Measurements from ENCODE around the gene LMBR1L. TPM values are rescaled to one million over a fixed set of nuclear protein-coding genes. Genes with fewer than 3 reads are reported as not detected.
A peak's percentile ranks its signal among the peaks of the same experiment; 100 is the strongest.

Gene LMBR1L
- total RNA-seq, 1 donor from 2014 or later: 83.6 TPM

DNA sequence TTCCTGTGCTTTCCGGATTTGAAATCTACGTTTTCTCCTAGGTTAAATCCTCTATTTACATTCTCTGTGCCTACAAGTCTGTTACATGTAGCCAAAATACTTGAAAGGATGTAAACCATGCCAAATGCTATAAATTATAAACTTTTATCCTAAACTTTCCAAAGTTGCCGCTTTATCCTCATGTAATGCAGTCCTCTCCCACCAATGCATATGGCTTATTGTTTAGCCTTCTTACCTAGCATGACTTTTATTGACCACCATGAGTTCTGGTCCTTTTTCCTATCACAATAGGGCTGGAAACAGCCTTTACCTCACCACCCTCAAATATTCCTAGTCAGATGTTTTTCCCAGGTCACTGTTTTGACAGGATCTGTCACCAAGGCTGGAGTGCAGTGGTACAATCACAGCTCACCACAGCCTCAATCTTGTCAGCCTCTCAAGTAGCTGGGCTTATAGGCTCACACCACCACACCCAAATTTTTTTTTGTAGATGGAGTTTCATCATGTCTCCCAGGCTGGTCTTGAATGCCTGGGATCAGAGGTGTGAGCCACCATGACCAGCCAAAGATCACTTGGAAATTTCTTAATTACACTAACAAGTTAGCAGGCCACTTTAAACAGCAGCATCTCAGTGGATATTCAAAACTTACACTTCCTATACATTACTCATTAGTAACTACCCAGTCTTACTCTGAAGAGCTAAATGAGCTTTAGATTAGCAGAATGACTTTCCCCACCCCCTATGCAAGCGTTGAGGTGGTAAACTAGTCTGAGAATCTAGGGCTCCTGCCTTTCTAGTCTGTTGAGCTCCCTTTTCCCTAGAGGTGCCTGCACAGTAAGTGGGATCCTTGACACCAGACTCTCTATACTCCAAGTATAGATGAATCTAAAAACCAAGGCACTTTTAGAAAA, 16.5 kb upstream of the LMBR1L start:
- FAIRE-seq (no peak), DNase-seq (ENCODE audit: low spot score in 2 of 2) (no peak)

DNA sequence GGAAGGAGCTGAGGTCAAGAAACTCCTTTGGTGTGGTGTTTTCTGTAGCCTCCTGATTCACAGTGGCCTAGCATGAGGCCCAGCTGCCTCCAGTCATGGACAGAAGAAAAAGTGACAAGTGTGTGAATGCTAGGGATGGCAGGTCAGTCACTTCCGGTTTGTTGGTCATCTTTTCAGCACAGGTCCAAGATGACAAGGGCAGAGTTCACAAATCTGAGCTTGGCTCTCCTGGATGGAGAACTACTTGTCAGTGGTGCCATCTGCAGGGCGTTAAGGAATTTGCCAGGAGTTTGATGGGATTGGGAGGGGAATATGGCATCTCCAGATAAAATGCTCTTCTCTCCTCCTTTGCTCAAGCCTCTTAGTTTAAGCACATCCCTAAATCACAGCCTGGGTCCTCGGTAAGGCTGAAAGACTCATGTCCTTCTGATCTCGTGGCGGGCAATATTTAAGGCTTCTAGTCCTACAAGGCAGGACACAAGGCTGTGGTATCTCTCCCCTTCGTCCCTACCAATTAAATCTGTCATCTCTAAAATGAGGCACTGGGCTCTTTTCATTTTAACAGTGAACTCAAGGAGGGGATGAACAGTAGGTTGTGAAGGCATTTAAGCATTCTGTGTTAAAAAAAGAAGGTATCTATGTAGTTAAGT, 10.5 kb upstream of the LMBR1L start:
- FAIRE-seq (no peak), DNase-seq (ENCODE audit: low spot score in 2 of 2) (peak; percentile 33 to 77)

DNA sequence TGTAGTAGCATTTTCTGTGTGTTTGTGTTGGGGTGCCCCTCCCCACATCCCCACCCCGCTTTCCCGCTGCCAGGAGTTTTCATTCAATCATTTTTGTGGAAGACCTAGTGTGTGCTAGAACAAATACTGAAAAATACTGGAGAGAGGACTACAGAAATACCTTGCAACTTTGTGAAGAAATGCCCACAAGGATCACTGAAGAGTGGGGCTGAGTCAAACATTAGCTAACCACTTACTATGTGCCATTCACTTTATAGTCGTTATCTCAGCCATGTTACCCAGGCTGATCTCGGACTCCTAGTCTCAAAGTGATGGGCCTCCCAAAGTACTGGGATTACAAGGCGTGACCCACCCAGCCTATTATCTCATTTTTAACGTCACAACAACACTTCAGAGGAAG, 559 bp upstream of the LMBR1L start:
- no peak for FAIRE-seq
- no peak for DNase-seq (ENCODE audit: low spot score in 2 of 2)

DNA sequence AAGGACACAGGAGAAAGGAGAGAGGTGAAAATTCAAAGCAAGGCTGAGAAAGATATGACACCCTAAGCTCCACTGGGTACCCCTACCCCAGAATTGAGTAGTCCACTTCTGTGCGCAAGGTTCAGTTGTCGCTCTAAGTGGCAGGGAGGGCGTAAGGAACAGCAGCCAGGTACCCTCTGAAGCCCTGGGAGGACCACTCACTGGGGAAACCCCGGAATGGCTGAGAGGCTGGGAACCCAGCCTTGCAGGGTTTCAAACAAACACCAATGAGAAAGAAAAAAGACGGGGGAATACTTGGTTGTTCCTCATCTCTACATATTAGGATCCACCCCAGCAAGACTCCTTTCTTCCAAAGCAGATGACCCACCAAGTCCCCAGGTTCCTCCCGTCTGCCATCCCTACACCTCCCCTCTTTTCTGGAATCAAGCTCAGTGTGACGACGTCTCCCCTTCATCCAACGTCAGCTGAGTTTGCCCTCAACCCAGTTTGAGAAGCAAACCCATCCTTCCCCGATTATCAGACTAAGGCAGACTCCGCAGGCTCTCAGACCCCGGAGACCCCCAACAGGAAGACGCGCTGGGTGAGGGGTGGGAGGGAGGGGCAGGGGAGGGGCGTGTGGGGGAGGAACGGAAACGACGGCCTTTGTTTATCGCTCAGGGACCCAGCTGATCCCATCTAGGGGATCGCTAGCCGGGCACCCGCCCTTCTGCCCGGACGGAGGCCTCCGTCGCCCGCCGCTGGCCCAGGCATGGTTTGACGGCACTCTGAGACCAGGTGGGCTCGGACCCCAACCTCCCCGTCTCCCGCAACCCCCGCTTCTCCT, 795 bp downstream of the LMBR1L start:
- DNase-seq (ENCODE audit: low spot score in 2 of 2) (no peak), FAIRE-seq (no peak)

DNA sequence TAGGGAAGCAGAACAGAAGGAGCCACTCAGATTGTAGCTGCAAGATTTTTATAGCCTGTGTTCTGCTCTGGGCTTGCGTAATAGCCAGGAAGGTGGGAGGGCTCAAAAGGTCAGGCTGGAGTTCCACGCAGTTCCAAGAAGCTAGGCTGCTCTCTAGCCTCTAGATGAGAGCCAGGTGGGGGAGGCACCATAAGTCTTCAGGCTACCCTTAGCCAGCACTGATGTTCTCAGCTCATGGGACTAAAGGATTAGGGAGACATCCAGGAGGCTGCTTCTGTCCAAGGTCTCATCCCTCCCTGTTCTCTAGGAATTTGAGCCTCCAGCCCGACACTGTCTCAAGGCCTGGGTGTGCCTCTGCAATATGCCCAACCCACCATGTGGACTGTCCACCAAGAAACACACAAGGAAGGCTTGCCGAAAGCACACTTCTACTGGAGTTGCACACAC, 1.7 kb downstream of the LMBR1L start:
- DNase-seq (ENCODE audit: low spot score in 2 of 2): no peak
- FAIRE-seq: no peak

DNA sequence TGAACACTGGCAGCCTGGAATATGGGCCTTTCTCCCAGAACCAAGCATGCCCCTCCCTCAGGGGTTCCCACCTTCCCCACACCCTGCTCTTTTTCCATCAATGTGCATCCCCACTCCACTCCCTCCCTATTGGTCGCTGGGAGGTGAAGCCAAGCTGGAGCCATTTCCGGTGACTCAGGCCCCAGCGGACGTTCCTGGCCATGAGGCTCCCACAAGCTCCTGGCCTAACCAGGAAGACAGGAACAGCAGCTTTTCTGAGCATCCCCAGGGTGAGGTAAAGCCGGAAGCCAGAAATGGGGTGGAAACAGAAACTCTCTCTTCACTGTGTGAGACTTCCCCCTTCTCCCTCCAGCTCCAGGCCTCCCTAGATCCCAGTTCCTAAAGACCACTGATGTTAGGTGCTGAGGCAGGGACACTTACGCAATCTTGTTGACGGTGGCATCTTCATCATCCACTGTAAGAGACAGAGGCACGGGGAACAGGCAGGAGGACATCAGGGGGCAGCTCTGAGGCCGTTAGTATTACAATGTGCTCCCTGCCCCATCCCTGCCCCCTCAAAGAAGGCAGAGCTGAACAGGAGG, 5.1 kb downstream of the LMBR1L start:
- FAIRE-seq (no peak), DNase-seq (ENCODE audit: low spot score in 2 of 2) (no peak)

DNA sequence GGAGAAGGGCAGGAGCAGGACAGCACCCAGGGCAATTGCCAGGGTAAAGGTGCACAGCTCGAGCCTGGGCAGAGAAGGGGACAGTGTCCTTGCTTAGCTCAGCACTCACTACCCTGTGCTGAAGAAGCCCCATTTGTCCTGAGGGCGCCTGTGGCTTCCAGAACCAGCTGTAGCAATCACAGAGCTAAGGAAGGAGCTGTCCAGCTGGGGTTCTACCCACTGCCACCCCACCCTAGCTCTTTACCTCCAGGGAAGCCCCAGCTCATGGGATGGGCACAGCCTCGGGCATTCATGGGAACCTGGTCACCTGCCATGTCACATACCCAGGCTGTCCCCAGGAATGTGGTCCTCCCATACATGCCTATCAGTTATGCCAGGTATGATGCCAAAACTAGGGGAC, 5.8 kb downstream of the LMBR1L start:
- FAIRE-seq (no peak), DNase-seq (ENCODE audit: low spot score in 2 of 2) (no peak)

DNA sequence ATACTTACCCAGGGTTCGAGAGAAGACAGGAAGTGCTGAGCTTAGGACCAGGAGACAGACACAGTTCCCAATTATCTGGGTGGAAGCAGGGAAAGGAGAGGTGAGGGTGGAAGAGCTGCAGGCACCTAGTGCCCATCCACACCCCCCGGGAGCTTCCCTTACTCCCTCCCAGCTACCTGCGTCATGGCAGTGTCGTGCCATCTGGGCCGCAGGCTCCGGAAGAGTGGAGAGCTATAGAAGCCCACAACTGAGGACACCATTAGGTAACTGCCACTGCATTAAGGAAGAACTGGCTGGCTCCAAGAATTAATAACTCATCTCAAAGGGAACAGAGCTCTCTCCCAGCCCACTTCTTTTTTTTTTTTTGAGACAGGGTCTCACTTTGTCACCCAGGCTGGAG, 10.3 kb downstream of the LMBR1L start:
- no peak for FAIRE-seq
- no peak for DNase-seq (ENCODE audit: low spot score in 2 of 2)

DNA sequence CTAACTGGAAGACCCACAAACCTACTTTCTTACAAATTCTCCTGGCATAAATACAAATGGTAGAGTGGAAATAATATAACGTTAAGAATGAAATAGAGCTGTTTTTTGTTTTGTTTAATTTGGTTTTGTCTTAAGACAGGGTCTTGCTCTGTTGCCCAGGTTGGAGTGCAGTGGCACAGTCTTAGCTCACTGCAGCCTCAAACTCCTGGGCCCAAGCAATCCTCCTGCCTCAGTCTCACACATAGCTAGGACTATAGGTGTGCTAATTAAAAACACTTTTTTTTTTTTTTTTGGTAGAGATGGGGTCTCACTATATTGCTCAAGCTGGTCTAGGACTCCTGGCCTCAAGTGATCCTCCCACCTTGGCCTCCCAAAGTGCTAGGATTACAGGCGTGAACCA, 11.9 kb downstream of the LMBR1L start:
- FAIRE-seq: no peak
- no peak for DNase-seq (ENCODE audit: low spot score in 2 of 2)

DNA sequence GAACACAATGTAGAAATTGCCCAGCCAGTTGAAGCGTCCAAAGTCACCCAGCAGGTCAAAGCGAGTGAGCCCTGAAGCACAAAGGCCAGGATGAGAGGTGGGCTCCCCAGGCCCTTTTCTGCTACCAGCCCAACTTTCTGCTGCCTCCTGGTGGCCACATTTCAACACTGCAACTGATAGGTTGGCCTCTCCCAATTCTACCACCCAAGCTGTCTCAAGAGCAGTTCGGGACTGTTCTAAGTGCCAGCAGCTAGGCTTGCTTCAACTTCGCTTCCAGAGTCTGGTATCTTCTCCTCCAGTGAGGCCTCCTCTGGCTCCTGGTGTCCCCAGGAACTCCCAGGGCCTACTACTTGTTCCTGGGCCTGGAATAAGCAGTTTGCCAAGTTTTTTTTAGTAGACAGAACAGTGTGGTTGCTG, 12.6 kb downstream of the LMBR1L start:
- no peak for FAIRE-seq

DNA sequence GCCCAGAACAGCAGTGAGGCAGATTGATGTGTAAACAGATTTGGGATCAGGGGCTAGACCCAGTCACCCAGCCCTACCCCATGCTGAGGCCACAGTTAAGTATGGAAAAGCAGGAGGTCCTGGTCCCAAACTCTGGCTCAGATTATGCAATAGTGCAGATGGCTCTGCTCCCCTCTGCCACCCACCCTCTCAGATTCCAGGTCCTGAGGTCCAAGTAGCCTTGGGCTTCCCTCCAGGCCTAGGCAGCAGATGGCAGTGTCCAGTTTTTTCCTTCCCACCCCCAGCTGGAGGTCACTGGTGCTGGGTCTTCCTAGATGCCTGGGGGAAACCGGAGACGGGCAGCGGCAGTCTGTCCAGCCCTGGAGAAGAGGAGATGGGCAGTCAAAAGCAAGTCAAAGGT, 13.3 kb downstream of the LMBR1L start:
- FAIRE-seq: no peak
- no peak for DNase-seq (ENCODE audit: low spot score in 2 of 2)

More for the DNA sequence above, 12.6 kb downstream of the LMBR1L start:
- DNase-seq (ENCODE audit: low spot score in 2 of 2): peak; percentile 48 to 64

DNA sequence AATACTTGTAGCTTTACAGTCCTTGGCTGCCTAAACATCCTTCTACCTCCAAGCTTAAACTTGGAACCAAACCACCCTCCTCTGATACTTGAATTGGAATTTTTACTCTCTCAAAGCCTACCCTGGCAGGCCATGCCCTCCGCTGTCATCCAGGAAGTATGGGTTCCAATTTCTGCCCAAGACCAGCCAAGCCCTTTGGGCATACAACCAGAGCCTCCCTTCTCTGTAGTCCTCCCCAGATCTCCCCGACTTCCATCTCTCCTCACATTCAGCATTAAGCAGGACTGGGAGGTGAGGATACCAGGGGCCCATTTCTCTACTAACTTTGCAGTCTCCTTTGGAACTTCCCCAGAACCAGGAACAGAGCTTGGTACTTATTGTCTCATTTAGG, 15.7 kb downstream of the LMBR1L start:
- DNase-seq (ENCODE audit: low spot score in 2 of 2): no peak
- no peak for FAIRE-seq

DNA sequence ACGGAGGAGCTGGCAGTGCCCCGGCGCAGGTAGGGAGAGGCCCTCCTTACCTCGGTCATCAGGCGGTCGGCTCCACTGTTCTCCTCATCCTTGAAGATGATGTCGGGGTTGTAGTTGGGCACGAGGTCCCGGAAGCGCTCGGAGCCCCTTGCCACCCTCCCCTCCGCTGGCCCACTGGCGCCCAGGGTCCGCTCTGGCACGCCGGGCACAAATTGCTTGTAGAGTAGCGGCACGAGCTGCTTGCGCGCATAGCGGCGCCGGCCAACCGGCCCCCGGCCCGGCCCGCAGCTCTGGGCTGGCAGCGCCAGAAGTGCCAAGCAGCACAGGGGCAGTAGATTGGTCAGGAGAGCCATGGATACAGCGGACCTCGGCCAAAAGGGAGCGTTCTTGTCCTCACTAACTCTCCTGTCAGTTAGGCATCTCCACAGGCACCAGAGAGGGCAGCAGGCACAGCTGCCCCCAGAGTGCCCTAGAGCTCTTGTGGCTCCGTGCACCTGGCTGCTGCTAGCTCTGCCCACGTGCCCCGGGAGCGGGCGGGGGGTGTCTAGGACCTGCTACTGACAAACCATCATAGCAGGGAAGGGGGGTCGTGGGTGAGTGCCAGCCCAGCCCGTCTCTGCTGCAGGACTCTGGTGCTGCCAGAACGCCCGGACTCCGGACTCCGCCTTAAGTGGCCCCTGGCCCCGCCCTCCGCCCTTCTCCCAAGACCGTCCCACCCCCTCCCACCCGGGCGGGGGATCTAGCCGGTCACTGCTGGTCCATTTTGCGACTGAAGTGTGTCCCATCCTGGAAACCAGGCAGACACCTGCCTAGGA, 16.3 kb downstream of the LMBR1L start, which contains the start of gene DHH:
Gene DHH, minus strand, starts transcription at position 642 of the 815 bp plus-strand sequence. Its CDS starts 289 bp downstream, at position 353.
- DNase-seq (ENCODE audit: low spot score in 2 of 2) (peak in 1 of 2 donors; percentile 47), FAIRE-seq (no peak)

DNA sequence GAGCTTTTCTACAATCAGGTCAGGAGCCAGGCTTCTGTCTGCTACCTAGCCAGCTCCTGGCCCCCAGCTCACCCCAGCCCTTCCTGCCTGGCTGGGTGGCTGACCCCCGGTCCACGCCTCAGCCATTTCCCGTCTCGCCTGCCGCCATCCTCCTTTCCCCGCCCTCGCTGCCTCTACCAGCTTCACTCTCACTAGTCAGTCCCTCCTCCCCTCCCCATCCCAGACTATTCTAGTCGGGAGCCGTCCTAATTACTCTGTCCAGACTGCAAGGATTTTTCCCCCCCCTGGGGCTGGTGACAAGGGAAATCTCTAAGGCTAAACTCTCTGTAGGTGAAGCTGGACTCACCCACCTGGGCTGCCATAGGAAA, 16.9 kb downstream of the LMBR1L start:
- FAIRE-seq (no peak), DNase-seq (ENCODE audit: low spot score in 2 of 2) (peak in 1 of 2 donors; percentile 42)

DNA sequence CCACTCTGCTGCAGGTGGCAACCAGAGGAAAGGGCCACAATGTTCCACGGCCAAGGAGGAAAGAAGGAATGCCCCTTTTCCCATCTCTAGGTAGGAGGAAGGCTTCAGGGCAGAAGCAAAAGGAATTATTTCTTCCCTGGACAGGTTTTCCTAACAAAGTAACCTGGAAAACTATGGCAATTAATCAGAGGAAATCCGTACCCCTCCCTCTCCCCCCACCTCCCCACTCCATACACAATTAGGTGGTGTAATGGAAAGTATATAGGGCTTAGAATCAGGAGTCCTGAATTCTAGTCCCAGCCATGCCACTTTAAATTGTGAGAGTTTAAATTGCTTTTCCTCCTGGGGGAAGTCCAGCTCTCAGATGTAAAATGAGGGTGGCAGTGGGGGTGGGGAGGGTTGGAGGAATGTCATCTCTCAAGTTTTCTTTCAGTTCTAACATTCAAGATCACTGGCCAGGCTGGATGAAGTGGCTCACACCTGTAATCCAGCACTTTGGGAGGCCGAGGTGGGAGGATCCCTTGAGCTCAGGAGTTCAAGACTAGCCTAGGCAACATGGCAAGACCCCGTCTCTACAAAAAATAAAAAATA, 17.7 kb downstream of the LMBR1L start:
- DNase-seq (ENCODE audit: low spot score in 2 of 2) (no peak), FAIRE-seq (no peak)

DNA sequence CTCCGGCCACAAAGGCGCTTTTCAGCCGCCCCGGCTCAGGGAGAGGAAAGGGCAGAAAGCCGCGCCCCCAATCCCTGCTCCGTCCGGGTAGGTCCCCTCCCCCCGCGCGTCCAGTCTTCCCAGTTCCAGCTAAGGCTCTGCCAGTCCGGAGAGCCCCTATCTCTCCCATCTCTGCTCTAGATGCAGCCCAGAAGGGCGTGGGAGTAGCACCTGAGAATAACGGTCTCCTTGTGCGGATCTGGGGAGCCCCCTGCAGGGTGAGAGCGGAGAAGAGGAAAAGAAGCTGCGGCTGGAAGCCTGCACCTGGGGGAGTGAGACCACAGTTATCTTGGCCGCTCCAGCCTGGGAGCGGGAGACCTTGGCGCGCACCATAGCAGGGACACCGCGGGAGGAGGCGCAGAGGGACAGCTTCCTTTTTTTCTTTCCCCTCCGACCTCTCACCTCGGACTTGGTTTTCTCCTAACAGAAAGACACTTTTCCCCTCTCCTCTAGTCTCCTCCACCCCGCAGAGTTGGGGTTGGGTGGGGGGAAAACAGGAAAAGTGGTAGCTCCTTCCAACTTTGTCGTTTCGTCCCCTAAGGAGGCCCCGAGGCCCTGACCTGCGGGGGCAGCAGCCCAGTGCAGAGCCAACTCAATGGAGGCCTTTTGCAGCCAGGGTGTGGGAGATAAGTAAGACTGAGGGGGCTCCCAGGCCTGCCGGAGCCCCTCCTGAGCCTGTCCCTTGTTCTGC, 18.4 kb downstream of the LMBR1L start:
- peak; percentile 69 to 70 for DNase-seq (ENCODE audit: low spot score in 2 of 2)
- no peak for FAIRE-seq

DNA sequence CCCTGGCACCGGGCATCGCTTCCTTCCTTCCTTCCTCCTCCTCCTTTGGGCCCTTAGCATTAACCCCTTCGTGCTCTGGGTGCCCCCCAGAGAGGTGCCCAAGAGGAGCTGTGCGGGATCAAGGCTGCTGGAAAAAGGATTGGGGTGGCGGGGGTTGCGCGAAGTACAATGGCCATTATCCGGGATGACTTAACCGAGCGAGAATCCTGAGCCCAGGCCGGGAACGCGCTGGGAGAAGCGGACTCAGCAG, 18.9 kb downstream of the LMBR1L start:
- DNase-seq (ENCODE audit: low spot score in 2 of 2) (no peak), FAIRE-seq (no peak)

DNA sequence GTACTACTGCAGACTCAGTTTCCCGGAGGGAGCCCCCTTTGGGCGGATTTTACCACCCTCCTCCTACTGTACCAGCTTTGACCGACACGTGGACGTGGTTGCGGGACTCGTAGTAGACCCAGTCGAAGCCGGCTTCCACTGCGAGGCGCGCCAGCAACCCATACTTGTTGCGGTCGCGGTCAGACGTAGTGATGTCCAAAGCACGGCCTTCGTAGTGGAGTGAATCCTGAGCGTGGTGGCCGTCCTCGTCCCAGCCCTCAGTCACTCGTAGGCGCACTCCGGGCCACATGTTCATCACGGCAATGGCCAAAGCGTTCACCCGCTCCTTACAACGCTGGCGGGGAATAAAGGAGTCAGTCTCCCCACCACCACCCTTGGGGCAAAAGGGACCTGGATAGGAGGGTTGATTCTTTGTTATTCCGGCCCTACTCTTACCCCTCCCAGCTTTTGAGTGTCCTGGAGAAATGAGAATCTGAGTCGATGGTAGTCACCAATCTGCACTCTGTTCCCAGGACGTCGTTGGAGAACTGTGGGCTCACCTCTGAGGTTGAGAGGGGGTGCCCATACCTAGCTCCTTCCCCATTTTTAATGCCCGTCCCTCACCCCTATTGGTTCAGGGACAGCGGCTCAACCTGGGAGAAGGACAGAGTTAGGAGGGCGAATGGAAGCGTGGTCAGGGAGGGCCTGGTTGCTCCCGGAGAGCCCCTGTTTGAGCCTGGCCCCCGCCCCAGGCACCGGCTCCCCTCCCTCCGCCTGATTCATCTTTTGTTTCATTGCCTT, 19.4 kb downstream of the LMBR1L start:
- FAIRE-seq: no peak
- no peak for DNase-seq (ENCODE audit: low spot score in 2 of 2)
